GM19238 (cell line): ENCODE data around the gene HEXD.

Experiments
- DNase-seq: peaks from one replicate; pipeline ENCODE4 v3.0.0; 2011; ENCODE audit warnings: low spot score; ENCODE audit not compliant: insufficient read length

HEXD gene

GRCh38 chr17:82487910-82488309 lies 69.8 kb downstream of the HEXD start:
- no peak for DNase-seq

GRCh38 chr17:82489117-82489516 lies 71.0 kb downstream of the HEXD start:
- no peak for DNase-seq

- no peak for DNase-seq
Measured at GRCh38 chr17:82489851-82490511, 71.8 kb downstream of the HEXD start.

- DNase-seq: no peak
Measured at GRCh38 chr17:82490512-82491195, 72.5 kb downstream of the HEXD start.

- DNase-seq: no peak
Measured at GRCh38 chr17:82491196-82491530, 73.0 kb downstream of the HEXD start.

GRCh38 chr17:82491533-82491932 lies 73.4 kb downstream of the HEXD start:
- DNase-seq: no peak
